Breast epithelium (tissue), 4 donors: ENCODE measurements around the gene KRTAP1-4. TPM values are rescaled to one million over a fixed set of nuclear protein-coding genes. Genes with fewer than 3 reads are reported as not detected.
"Not testable (repeated sequence)": the region's sequence is repeated elsewhere in the genome, so short reads cannot be mapped to it uniquely, and the experiment has no call there.

Experiments used
- DNase-seq, 2 donors: peaks; one replicate each; pipeline ENCODE4 v3.0.0-alpha.2; 2019; ENCODE audit warnings: low spot score in 2 of 2
- H3K27ac ChIP-seq, 2 donors: fragments of 200-600 bp; sonication (generic) in 1 of 2; one replicate each; pipeline ENCODE4 v1.5.1; 2016 to 2019; ENCODE audit warnings: mild to moderate bottlenecking in 1 of 2
- H3K27me3 ChIP-seq, 2 donors: fragments of 200-600 bp; sonication (generic) in 1 of 2; one replicate each; pipeline versions ENCODE4 v1.5.1 to v1.6.0; 2017 to 2019; ENCODE audit warnings: control low read depth in 1 of 2, mild to moderate bottlenecking in 1 of 2
- H3K36me3 ChIP-seq: fragments of 200-600 bp; one replicate; pipeline ENCODE4 v1.5.1; 2019
- H3K4me1 ChIP-seq, 2 donors: fragments of 200-600 bp; sonication (generic); one replicate each; pipeline ENCODE4 v1.5.1; 2016 to 2019; ENCODE audit warnings: control low read depth in 1 of 2
- H3K4me3 ChIP-seq, 3 donors: fragments of 200-600 bp; sonication (generic); 1 replicate in 2 of 3; 2 replicates in 1 of 3; pipeline ENCODE4 v1.5.1; 2016 to 2019; ENCODE audit warnings: mild to moderate bottlenecking in 3 of 3, moderate library complexity in 2 of 3
- H3K9me3 ChIP-seq, 2 donors: fragments of 200-600 bp; sonication (generic) in 1 of 2; one replicate each; pipeline ENCODE4 v1.5.1; 2016 to 2019; ENCODE audit warnings: control low read depth in 1 of 2
- POLR2A ChIP-seq: fragments of 450-650 bp; IDR thresholded peaks from one replicate; pipeline ENCODE4 v1.6.1; 2016; ENCODE audit warnings: antibody characterized with exemption, mild to moderate bottlenecking, moderate library complexity
- POLR2AphosphoS5 ChIP-seq, 3 donors: sonication (generic); formaldehyde crosslinking; IDR thresholded peaks; one replicate each; pipeline ENCODE4 v1.6.1; 2017; ENCODE audit warnings: antibody characterized with exemption in 3 of 3
- intact Hi-C: fragments of 100-400 bp; cut with DNase I; formaldehyde crosslinking; loops from one replicate; pipeline ENCODE4 v1.15.1; 2023; ENCODE audit warnings: low total_unique reads
- total RNA-seq, 3 donors: library from RNA; depleted of rRNA; stranded (reverse); fragments of >200 nt; gene quantifications; one replicate each; pipeline ENCODE4 v1.1.0, GENCODE V29; 2016
- TF ChIP-seq, protein P1 (sequence below), 3 donors: fragments of 450-650 bp; IDR thresholded peaks; one replicate each; pipeline ENCODE4 v1.5.1; 2016 to 2017; ENCODE audit warnings: antibody characterized with exemption in 3 of 3, mild to moderate bottlenecking in 3 of 3, moderate library complexity in 3 of 3

Gene KRTAP1-4
- total RNA-seq, 3 donors from 2014 or later = not detected

DNA sequence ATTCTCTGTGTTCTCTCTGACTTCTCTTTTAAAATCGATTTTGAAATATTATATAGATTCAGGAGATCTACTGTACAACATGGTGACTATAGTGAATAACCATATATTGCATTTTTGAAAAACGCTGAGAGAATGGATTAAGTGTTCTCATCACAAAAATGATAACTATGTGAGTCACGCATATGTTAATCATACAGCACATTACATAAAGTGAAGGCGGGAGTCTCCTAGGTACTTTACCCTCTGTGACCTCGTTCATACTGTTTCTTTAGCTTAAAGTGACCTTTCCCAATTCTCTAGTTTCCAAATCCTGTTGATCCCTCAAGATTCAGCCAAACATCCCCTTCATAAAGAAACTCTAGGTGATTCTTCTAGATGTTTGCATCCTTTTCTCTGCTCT is 27.2 kb downstream of the KRTAP1-4 start:
- Histone ChIP-seq H3K4me3 (no peak overlapping the region), H3K27ac (no peak overlapping the region), H3K9me3 (no peaks in the 10 kb centered on the region), H3K36me3 (no peaks in the 10 kb centered on the region), H3K27me3 (no peaks in the 10 kb centered on the region), H3K4me1 (no peaks in the 10 kb centered on the region)
- no peak for DNase-seq
- intact Hi-C loops = no loop called here
- TF ChIP-seq POLR2AphosphoS5 (IDR thresholded peaks at IDR 0.05) = no peak
- TF ChIP-seq, protein P1, sequence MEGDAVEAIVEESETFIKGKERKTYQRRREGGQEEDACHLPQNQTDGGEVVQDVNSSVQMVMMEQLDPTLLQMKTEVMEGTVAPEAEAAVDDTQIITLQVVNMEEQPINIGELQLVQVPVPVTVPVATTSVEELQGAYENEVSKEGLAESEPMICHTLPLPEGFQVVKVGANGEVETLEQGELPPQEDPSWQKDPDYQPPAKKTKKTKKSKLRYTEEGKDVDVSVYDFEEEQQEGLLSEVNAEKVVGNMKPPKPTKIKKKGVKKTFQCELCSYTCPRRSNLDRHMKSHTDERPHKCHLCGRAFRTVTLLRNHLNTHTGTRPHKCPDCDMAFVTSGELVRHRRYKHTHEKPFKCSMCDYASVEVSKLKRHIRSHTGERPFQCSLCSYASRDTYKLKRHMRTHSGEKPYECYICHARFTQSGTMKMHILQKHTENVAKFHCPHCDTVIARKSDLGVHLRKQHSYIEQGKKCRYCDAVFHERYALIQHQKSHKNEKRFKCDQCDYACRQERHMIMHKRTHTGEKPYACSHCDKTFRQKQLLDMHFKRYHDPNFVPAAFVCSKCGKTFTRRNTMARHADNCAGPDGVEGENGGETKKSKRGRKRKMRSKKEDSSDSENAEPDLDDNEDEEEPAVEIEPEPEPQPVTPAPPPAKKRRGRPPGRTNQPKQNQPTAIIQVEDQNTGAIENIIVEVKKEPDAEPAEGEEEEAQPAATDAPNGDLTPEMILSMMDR (IDR thresholded peaks at IDR 0.05) = no peak
- no peak for TF ChIP-seq POLR2A

DNA sequence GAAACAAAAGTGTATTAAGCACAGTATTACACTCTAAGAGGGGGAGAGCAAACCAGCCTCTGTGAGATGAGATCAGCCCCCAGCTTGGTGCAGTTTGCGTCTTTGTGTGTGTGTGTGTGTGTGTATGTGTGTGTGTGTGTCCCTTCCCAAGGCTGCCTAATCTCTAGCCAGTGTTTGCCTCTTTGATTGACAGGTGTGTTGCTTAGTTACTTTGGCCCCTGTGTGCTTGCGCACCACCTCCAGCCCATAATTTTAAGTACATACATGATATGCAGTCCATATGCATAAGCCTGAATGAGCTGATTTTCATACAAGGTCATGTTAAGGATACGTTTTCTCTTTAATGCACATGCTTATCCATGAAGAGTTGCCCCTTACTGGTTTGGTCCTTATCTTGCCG is 28.2 kb downstream of the KRTAP1-4 start:
- no peaks in the 10 kb centered on the region for H3K4me1 ChIP-seq
- H3K27ac ChIP-seq = no peak overlapping the region
- intact Hi-C loops = no loop called here
- H3K4me3 ChIP-seq = no peak overlapping the region
- H3K27me3 ChIP-seq = no peaks in the 10 kb centered on the region
- TF ChIP-seq POLR2A = no peak
- TF ChIP-seq, protein P1 (IDR thresholded peaks at IDR 0.05) = no peak
- H3K9me3 ChIP-seq = no peaks in the 10 kb centered on the region
- DNase-seq = no peak
- H3K36me3 ChIP-seq = no peaks in the 10 kb centered on the region

DNA sequence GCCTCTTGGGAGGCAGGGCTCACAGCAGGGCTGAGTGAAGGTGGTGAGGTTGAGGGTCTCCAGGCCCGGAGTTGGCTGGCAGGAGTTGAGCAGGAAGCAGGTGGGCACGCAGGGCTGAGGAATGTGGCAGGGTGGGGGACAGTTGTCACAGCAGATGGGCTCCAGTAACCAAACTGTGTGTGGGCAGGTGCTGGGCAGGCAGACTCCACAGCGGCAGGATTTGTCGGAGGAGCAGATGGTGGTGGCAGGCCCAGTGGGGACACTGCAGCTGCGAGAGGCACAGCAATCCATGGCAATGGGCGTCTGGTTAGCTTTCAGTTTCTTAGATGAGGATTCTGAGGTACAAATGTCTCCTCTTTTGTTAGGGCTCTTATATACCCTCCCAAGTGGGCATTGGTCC is 30.4 kb downstream of the KRTAP1-4 start, which contains the start of gene KRTAP3-2:
Gene KRTAP3-2 (minus strand): TSS at position 344 of the 400 bp plus-strand sequence. CDS start 53 bp downstream, at position 291.
- H3K4me3 ChIP-seq, H3K27ac ChIP-seq, H3K36me3 ChIP-seq, H3K4me1 ChIP-seq, H3K27me3 ChIP-seq, H3K9me3 ChIP-seq, DNase-seq: not testable (repeated sequence)
- intact Hi-C loops = loop anchor here (5.0 kb wide), 1 partner anchor 632 kb away; no protein-coding TSS in a partner anchor

DNA sequence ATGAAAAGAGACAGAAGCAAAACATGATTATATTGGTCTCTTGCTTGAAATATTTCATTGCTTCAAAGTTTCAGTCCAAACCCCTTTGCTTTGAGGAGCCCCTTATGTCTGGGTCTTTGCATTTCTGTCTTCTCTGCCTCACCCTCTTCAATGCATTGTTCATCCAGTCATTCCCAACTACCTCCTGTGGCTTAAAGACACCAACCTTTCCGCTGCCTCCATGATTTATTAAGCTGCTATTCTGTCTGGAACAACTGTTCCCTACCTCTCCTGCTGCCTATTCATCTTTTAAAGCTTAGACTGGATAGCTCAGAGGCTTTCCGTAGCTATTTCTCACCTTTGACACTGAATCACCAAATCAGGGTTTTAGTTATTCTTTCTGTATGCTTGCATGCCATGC is 32.6 kb downstream of the KRTAP1-4 start:
- Histone ChIP-seq H3K4me1 (no peaks in the 10 kb centered on the region), H3K27me3 (no peaks in the 10 kb centered on the region), H3K4me3 (no peak overlapping the region), H3K9me3 (no peaks in the 10 kb centered on the region), H3K36me3 (no peaks in the 10 kb centered on the region), H3K27ac (no peak overlapping the region)
- DNase-seq = no peak
- TF ChIP-seq, protein P1 (IDR thresholded peaks at IDR 0.05) = no peak
- TF ChIP-seq POLR2AphosphoS5 (IDR thresholded peaks at IDR 0.05) (no peak), POLR2A (no peak)
- intact Hi-C loops = loop anchor here (5.0 kb wide), 1 partner anchor 630 kb away; no protein-coding TSS in a partner anchor

DNA sequence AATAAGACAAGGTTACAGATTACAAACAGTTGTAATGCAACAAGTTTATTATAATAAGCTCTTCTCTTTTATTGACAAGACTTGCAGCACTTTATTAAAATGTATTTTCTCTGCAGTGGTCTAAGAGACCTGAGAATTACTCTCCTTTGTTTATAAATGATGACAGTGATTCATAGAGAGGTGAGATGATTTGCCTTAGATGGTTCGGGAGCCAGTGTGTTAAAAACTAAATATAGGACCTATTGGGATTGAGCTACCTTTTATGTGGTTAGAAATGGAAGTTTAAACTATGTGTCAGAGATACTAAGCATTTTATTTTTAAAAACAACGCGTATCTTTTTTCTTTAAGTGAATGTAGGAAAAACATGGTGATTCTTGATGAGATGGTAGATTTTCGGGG is 33.2 kb downstream of the KRTAP1-4 start:
- TF ChIP-seq POLR2AphosphoS5 (IDR thresholded peaks at IDR 0.05) = no peak
- no peak for TF ChIP-seq POLR2A
- TF ChIP-seq, protein P1 (IDR thresholded peaks at IDR 0.05) = no peak
- Histone ChIP-seq H3K9me3 (no peaks in the 10 kb centered on the region), H3K4me1 (no peaks in the 10 kb centered on the region), H3K36me3 (no peaks in the 10 kb centered on the region), H3K27ac (no peak overlapping the region), H3K4me3 (no peak overlapping the region), H3K27me3 (no peaks in the 10 kb centered on the region)
- intact Hi-C loops = loop anchor here (5.0 kb wide), 1 partner anchor 630 kb away; no protein-coding TSS in a partner anchor
- no peak for DNase-seq

DNA sequence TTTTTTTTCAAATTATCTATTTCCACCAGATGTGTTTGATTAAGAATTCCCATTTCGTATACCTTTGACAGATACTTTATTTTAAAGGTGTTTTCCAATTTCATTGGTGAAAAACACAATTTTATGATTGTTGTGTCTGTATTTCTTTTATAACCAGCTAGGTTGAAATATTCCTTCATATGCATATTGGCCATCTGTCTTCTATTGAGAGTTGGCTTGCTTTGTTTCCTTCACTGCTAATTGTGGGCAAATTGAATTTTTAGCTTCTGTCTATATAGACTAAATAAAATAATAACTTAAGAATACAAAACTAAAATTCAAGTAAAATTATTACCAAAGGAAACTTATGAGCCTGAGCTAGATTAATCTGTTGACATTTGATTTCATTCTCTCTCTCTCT is 34.9 kb downstream of the KRTAP1-4 start:
- no peak overlapping the region for H3K27ac ChIP-seq
- H3K4me1 ChIP-seq = no peaks in the 10 kb centered on the region
- no peak overlapping the region for H3K4me3 ChIP-seq
- no peaks in the 10 kb centered on the region for H3K36me3 ChIP-seq
- H3K27me3 ChIP-seq = no peaks in the 10 kb centered on the region
- DNase-seq = no peak
- intact Hi-C loops = loop anchor here (5.0 kb wide), 1 partner anchor 628 kb away; no protein-coding TSS in a partner anchor
- TF ChIP-seq POLR2AphosphoS5 (IDR thresholded peaks at IDR 0.05) (no peak), POLR2A (no peak)
- TF ChIP-seq, protein P1 (IDR thresholded peaks at IDR 0.05) = no peak
- H3K9me3 ChIP-seq = no peaks in the 10 kb centered on the region
